HEK293 (cell line): ENCODE data around the gene ALG11.

ENCODE experiments used
- ATF2 ChIP-seq: fragments of 450-650 bp; formaldehyde crosslinking; IDR thresholded peaks from 2 replicates; pipeline ENCODE4 v1.5.1; 2016; ENCODE audit warnings: missing biosample characterization, missing genetic modification characterization, low read depth
- CTCF ChIP-seq: fragments of 450-650 bp; formaldehyde crosslinking; IDR thresholded peaks from 2 replicates; pipeline ENCODE4 v1.5.1; 2016; ENCODE audit warnings: missing biosample characterization, missing genetic modification characterization
- GLIS1 ChIP-seq: fragments of 450-650 bp; formaldehyde crosslinking; IDR thresholded peaks from 2 replicates; pipeline ENCODE4 v1.5.1; 2016; ENCODE audit warnings: missing biosample characterization, missing genetic modification characterization
- MYNN ChIP-seq: fragments of 450-650 bp; formaldehyde crosslinking; IDR thresholded peaks from 2 replicates; pipeline ENCODE4 v1.5.1; 2016; ENCODE audit warnings: missing biosample characterization, missing genetic modification characterization, borderline replicate concordance
- SCRT1 ChIP-seq: fragments of 450-650 bp; formaldehyde crosslinking; IDR thresholded peaks from 2 replicates; pipeline ENCODE4 v1.5.1; 2016; ENCODE audit warnings: missing biosample characterization, missing genetic modification characterization, borderline replicate concordance
- ZBTB26 ChIP-seq: fragments of 450-650 bp; formaldehyde crosslinking; optimal IDR thresholded peaks from 2 replicates; pipeline ENCODE3; 2016; ENCODE audit warnings: missing biosample characterization, mild to moderate bottlenecking, missing genetic modification characterization
- ZNF302 ChIP-seq: fragments of 450-650 bp; formaldehyde crosslinking; IDR thresholded peaks from 2 replicates; pipeline ENCODE4 v1.5.1; 2016; ENCODE audit warnings: missing biosample characterization, missing genetic modification characterization, low read depth
- ZNF529 ChIP-seq: fragments of 450-650 bp; formaldehyde crosslinking; IDR thresholded peaks from 2 replicates; pipeline ENCODE4 v1.5.1; 2017; ENCODE audit warnings: missing genetic modification characterization, missing biosample characterization; ENCODE audit not compliant: insufficient replicate concordance
- ZNF549 ChIP-seq: fragments of 450-650 bp; IDR thresholded peaks from 2 replicates; pipeline ENCODE4 v1.5.1; 2018; ENCODE audit warnings: missing biosample characterization, missing genetic modification characterization, mild to moderate bottlenecking, inconsistent platforms, moderate library complexity
- ZNF664 ChIP-seq: fragments of 450-650 bp; formaldehyde crosslinking; IDR thresholded peaks from 2 replicates; pipeline ENCODE4 v1.5.1; 2016; ENCODE audit warnings: missing biosample characterization, missing genetic modification characterization
- ZNF707 ChIP-seq: fragments of 450-650 bp; formaldehyde crosslinking; IDR thresholded peaks from 2 replicates; pipeline ENCODE4 v1.5.1; 2016; ENCODE audit warnings: missing biosample characterization, missing genetic modification characterization
- TF ChIP-seq, protein P1 (sequence below): fragments of 450-650 bp; IDR thresholded peaks from 2 replicates; pipeline ENCODE4 v1.5.1; 2018; ENCODE audit warnings: missing biosample characterization, mild to moderate bottlenecking, missing genetic modification characterization
- TF ChIP-seq, protein P2 (sequence below): fragments of 450-650 bp; formaldehyde crosslinking; IDR thresholded peaks from 2 replicates; pipeline ENCODE4 v1.5.1; 2016; ENCODE audit warnings: missing biosample characterization, missing genetic modification characterization

GRCh38 chr13:51996641-51997040, 15.6 kb upstream of the ALG11 start:
- TF ChIP-seq, protein P1, sequence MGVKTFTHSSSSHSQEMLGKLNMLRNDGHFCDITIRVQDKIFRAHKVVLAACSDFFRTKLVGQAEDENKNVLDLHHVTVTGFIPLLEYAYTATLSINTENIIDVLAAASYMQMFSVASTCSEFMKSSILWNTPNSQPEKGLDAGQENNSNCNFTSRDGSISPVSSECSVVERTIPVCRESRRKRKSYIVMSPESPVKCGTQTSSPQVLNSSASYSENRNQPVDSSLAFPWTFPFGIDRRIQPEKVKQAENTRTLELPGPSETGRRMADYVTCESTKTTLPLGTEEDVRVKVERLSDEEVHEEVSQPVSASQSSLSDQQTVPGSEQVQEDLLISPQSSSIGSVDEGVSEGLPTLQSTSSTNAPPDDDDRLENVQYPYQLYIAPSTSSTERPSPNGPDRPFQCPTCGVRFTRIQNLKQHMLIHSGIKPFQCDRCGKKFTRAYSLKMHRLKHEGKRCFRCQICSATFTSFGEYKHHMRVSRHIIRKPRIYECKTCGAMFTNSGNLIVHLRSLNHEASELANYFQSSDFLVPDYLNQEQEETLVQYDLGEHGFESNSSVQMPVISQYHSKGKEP (tag by site-specific recombination), result no peak
- no peak for TF ChIP-seq ZBTB26 (tag by site-specific recombination)
- no peak for TF ChIP-seq ZNF529
- TF ChIP-seq MYNN (tag by site-specific recombination), result no peak
- TF ChIP-seq, protein P2, sequence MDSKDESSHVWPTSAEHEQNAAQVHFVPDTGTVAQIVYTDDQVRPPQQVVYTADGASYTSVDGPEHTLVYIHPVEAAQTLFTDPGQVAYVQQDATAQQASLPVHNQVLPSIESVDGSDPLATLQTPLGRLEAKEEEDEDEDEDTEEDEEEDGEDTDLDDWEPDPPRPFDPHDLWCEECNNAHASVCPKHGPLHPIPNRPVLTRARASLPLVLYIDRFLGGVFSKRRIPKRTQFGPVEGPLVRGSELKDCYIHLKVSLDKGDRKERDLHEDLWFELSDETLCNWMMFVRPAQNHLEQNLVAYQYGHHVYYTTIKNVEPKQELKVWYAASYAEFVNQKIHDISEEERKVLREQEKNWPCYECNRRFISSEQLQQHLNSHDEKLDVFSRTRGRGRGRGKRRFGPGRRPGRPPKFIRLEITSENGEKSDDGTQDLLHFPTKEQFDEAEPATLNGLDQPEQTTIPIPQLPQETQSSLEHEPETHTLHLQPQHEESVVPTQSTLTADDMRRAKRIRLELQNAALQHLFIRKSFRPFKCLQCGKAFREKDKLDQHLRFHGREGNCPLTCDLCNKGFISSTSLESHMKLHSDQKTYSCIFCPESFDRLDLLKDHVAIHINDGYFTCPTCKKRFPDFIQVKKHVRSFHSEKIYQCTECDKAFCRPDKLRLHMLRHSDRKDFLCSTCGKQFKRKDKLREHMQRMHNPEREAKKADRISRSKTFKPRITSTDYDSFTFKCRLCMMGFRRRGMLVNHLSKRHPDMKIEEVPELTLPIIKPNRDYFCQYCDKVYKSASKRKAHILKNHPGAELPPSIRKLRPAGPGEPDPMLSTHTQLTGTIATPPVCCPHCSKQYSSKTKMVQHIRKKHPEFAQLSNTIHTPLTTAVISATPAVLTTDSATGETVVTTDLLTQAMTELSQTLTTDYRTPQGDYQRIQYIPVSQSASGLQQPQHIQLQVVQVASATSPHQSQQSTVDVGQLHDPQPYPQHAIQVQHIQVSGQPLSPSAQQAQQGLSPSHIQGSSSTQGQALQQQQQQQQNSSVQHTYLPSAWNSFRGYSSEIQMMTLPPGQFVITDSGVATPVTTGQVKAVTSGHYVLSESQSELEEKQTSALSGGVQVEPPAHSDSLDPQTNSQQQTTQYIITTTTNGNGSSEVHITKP (tag by site-specific recombination), result no peak
- TF ChIP-seq CTCF (tag by site-specific recombination), result no peak
- TF ChIP-seq ATF2 (tag by site-specific recombination), result no peak
- no peak for TF ChIP-seq SCRT1 (tag by site-specific recombination)
- no peak for TF ChIP-seq ZNF707 (tag by site-specific recombination)
- TF ChIP-seq ZNF549, result no peak
- no peak for TF ChIP-seq ZNF302 (tag by site-specific recombination)
- no peak for TF ChIP-seq ZNF664 (tag by site-specific recombination)
- TF ChIP-seq GLIS1 (tag by site-specific recombination), result 0 out of 2 replicates have a peak, but pooled peaks have one; percentile 1
